Mucosa of descending colon (tissue), 3 donors: ENCODE results near the gene ZC3H7B. TPM values are rescaled to one million over a fixed set of nuclear protein-coding genes. Genes with fewer than 3 reads are reported as not detected.

Experiments
- ATAC-seq: fragments of 200-7000 bp; cut with Tn5 transposase; one replicate; pipeline ENCODE4 v1.9.1; 2020; ENCODE audit warnings: mild to moderate bottlenecking, moderate library complexity
- DNase-seq, 3 donors: peaks; one replicate each; pipeline ENCODE4 v3.0.0-alpha.2; 2020
- H3K36me3 ChIP-seq: fragments of 200-600 bp; one replicate; pipeline ENCODE4 v1.8.0; 2021; ENCODE audit warnings: low read depth, mild to moderate bottlenecking
- H3K4me1 ChIP-seq: fragments of 200-600 bp; one replicate; pipeline ENCODE4 v1.8.0; 2021; ENCODE audit warnings: low read depth, mild to moderate bottlenecking
- H3K4me3 ChIP-seq: fragments of 200-600 bp; one replicate; pipeline ENCODE4 v1.8.0; 2021; ENCODE audit warnings: mild to moderate bottlenecking
- H3K9me3 ChIP-seq: fragments of 200-600 bp; one replicate; pipeline ENCODE4 v1.8.0; 2021; ENCODE audit warnings: mild to moderate bottlenecking
- CTCF ChIP-seq: fragments of 200-600 bp; IDR thresholded peaks from one replicate; pipeline ENCODE4 v1.8.0; 2022; ENCODE audit warnings: antibody characterized with exemption, mild to moderate bottlenecking
- intact Hi-C, 2 donors: fragments of 100-400 bp; cut with DNase I in 1 of 2; cut with micrococcal nuclease in 1 of 2; formaldehyde crosslinking; loops; one replicate each; pipeline versions ENCODE4 v1.11.0 to v1.11.1; 2022; cut with DNase I, micrococcal nuclease
- total RNA-seq, 3 donors: library from RNA; stranded (reverse); fragmentation: NEBNext Ultra II Directional in 2 of 3; extraction: Animal tissue kit (Norgen Biotek cat#: 25700) in 2 of 3; gene quantifications; one replicate each; pipeline versions ENCODE4 v1.2.1 to v1.2.4, GENCODE V29; 2021 to 2023
- donor health status: DM: no; HTN: no; CAD: no; lungs with moderate emphysema.
- donor health status: DM: no; HTN: no; CAD: no.
- donor health status: DM: no; HTN: yes; CAD: no.

ZC3H7B gene
- total RNA-seq, 3 donors from 2014 or later = 37.8 to 57.5 (median 39.3) TPM

GRCh38 chr22:41340357-41340756, 39.0 kb downstream of the ZC3H7B start:
- intact Hi-C loops = no loop called here
- ATAC-seq (no peak), DNase-seq (no peak)
- Histone ChIP-seq H3K4me3 (no peak overlapping the region), H3K36me3 (peaks cover 6% of the 10 kb centered on the region), H3K4me1 (no peaks in the 10 kb centered on the region), H3K9me3 (no peaks in the 10 kb centered on the region)
- TF ChIP-seq CTCF = no peak

GRCh38 chr22:41341012-41341411, 39.7 kb downstream of the ZC3H7B start:
- ATAC-seq (no peak), DNase-seq (no peak)

GRCh38 chr22:41341990-41342389, 40.7 kb downstream of the ZC3H7B start:
- H3K4me3 ChIP-seq = no peak overlapping the region
- DNase-seq (no peak), ATAC-seq (no peak)
- no peaks in the 10 kb centered on the region for H3K9me3 ChIP-seq
- H3K36me3 ChIP-seq = peaks cover 6% of the 10 kb centered on the region
- H3K4me1 ChIP-seq = no peaks in the 10 kb centered on the region
- intact Hi-C loops = no loop called here
- TF ChIP-seq CTCF = no peak

More at GRCh38 chr22:41341012-41341411, 39.7 kb downstream of the ZC3H7B start:
- Histone ChIP-seq H3K36me3 (peaks cover 6% of the 10 kb centered on the region), H3K4me3 (no peak overlapping the region), H3K4me1 (no peaks in the 10 kb centered on the region), H3K9me3 (no peaks in the 10 kb centered on the region)
- no peak for TF ChIP-seq CTCF
- intact Hi-C loops = no loop called here

GRCh38 chr22:41343300-41343699, 42.0 kb downstream of the ZC3H7B start:
- no peak for DNase-seq
- Histone ChIP-seq H3K9me3 (no peaks in the 10 kb centered on the region), H3K4me1 (no peaks in the 10 kb centered on the region), H3K36me3 (peaks cover 6% of the 10 kb centered on the region), H3K4me3 (no peak overlapping the region)
- ATAC-seq = no peak
- intact Hi-C loops = no loop called here
- no peak for TF ChIP-seq CTCF

GRCh38 chr22:41343717-41344116, 42.4 kb downstream of the ZC3H7B start:
- Histone ChIP-seq H3K36me3 (peaks cover 6% of the 10 kb centered on the region), H3K4me1 (no peaks in the 10 kb centered on the region), H3K4me3 (no peak overlapping the region), H3K9me3 (no peaks in the 10 kb centered on the region)
- TF ChIP-seq CTCF = no peak
- DNase-seq = no peak
- no peak for ATAC-seq
- intact Hi-C loops = no loop called here

- Histone ChIP-seq H3K4me3 (no peak overlapping the region), H3K36me3 (peaks cover 6% of the 10 kb centered on the region), H3K4me1 (no peaks in the 10 kb centered on the region), H3K9me3 (no peaks in the 10 kb centered on the region)
- TF ChIP-seq CTCF = no peak
- intact Hi-C loops = no loop called here
- DNase-seq (no peak), ATAC-seq (no peak)
Observed at GRCh38 chr22:41344189-41344788, 43.0 kb downstream of the ZC3H7B start.
